Activated gamma-delta T cell treated with Interleukin-2 at 50 U/mL for 16 hours (primary cell): Measurements from ENCODE around the gene MKS1.

ENCODE experiments used
- DNase-seq: peaks from one replicate; pipeline ENCODE4 v3.0.0-alpha.2; 2020

The MKS1 gene

GRCh38 chr17:58219007-58219788, at the start of gene MKS1:
MKS1 (minus strand) TSS chr17:58219255; CDS start chr17:58219230, 25 bp downstream.
- DNase-seq = peak; percentile 95

- no peak for DNase-seq
These were observed 49.3 kb upstream of the MKS1 start for GRCh38 chr17:58268326-58268725.

- no peak for DNase-seq
These were observed 48.6 kb upstream of the MKS1 start for GRCh38 chr17:58267347-58268324.

GRCh38 chr17:58265902-58266875, 47.1 kb upstream of the MKS1 start:
- DNase-seq = no peak

- no peak for DNase-seq
These were observed 46.2 kb upstream of the MKS1 start for GRCh38 chr17:58265271-58265670.

- no peak for DNase-seq
These were observed 45.5 kb upstream of the MKS1 start for GRCh38 chr17:58264407-58265103.

- no peak for DNase-seq
These were observed 44.7 kb upstream of the MKS1 start for GRCh38 chr17:58263773-58264172.

GRCh38 chr17:58262149-58262548, 43.1 kb upstream of the MKS1 start:
- DNase-seq = no peak

GRCh38 chr17:58254803-58255202, 35.7 kb upstream of the MKS1 start:
- no peak for DNase-seq

GRCh38 chr17:58253082-58253481, 34.0 kb upstream of the MKS1 start:
- no peak for DNase-seq

- DNase-seq = no peak
These were observed 33.1 kb upstream of the MKS1 start for GRCh38 chr17:58252141-58252540.

- no peak for DNase-seq
These were observed 31.4 kb upstream of the MKS1 start for GRCh38 chr17:58250344-58251011.

GRCh38 chr17:58249270-58250133, 30.4 kb upstream of the MKS1 start:
- DNase-seq = peak; percentile 75

GRCh38 chr17:58248955-58249269, 29.9 kb upstream of the MKS1 start:
- no peak for DNase-seq

GRCh38 chr17:58247511-58248363, 28.7 kb upstream of the MKS1 start:
- DNase-seq = no peak

- no peak for DNase-seq
These were observed 27.7 kb upstream of the MKS1 start for GRCh38 chr17:58246781-58247180.

- no peak for DNase-seq
These were observed 27.2 kb upstream of the MKS1 start for GRCh38 chr17:58246104-58246740.

GRCh38 chr17:58245428-58246103, 26.5 kb upstream of the MKS1 start:
- DNase-seq = no peak
